ENCODE results near the gene REG4.

DNA sequence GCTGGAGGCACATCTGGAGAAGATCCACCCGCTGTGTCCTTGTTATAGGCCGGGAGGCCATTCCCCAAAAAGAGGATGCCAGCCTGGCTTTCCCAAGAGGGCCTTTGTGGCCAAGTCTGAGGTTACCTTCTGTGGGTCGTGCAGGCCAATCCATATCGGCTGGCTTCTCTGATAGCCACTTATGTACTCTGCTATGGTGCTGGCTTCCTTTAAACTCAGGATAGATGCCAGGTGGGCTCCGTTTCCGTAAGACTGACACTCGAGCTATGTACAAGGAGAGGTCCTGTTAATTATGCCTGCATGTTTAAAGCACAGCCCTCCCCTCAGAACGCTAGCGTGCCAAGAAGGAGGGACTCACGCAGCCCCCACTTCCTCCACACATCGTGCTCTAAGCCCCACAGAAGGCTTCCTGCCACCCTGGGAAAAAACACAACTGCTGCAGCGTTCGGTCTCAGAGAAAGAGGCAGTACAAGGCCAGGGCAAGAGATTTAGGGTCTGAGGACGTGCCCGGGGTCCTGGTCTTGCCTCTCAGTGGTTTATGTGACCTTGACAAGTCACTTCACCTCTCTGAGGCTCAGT lies 11.6 kb downstream of the REG4 start:
- TF ChIP-seq RCOR1 (IDR thresholded peaks at IDR 0.05; ENCODE audit: insufficient replicate concordance, low read length) (no peak), CHD1 (IDR thresholded peaks at IDR 0.05; ENCODE audit: low read depth, low read length) (no peak), POLR2A (IDR thresholded peaks at IDR 0.05; ENCODE audit: low read depth, low read length) (no peak), BHLHE40 (IDR thresholded peaks at IDR 0.05; ENCODE audit: low read depth, low read length) (no peak), MAZ (IDR thresholded peaks at IDR 0.05; ENCODE audit: borderline replicate concordance, low read depth, low read length) (no peak), SMC3 (IDR thresholded peaks at IDR 0.05; ENCODE audit: low read depth, low read length) (no peak), RAD21 (IDR thresholded peaks at IDR 0.05; ENCODE audit: low read length) (no peak), CEBPB (IDR thresholded peaks at IDR 0.05; ENCODE audit: low read depth, low read length) (no peak), MAFK (IDR thresholded peaks at IDR 0.05; ENCODE audit: low read depth, low read length) (no peak), MXI1 (IDR thresholded peaks at IDR 0.05; ENCODE audit: borderline replicate concordance, low read depth, low read length) (no peak)
- TF ChIP-seq, protein P1, sequence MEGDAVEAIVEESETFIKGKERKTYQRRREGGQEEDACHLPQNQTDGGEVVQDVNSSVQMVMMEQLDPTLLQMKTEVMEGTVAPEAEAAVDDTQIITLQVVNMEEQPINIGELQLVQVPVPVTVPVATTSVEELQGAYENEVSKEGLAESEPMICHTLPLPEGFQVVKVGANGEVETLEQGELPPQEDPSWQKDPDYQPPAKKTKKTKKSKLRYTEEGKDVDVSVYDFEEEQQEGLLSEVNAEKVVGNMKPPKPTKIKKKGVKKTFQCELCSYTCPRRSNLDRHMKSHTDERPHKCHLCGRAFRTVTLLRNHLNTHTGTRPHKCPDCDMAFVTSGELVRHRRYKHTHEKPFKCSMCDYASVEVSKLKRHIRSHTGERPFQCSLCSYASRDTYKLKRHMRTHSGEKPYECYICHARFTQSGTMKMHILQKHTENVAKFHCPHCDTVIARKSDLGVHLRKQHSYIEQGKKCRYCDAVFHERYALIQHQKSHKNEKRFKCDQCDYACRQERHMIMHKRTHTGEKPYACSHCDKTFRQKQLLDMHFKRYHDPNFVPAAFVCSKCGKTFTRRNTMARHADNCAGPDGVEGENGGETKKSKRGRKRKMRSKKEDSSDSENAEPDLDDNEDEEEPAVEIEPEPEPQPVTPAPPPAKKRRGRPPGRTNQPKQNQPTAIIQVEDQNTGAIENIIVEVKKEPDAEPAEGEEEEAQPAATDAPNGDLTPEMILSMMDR (conservative IDR thresholded peaks at IDR 0.05; ENCODE audit: low read depth, low read length), result no peak
- TF ChIP-seq, protein P2, sequence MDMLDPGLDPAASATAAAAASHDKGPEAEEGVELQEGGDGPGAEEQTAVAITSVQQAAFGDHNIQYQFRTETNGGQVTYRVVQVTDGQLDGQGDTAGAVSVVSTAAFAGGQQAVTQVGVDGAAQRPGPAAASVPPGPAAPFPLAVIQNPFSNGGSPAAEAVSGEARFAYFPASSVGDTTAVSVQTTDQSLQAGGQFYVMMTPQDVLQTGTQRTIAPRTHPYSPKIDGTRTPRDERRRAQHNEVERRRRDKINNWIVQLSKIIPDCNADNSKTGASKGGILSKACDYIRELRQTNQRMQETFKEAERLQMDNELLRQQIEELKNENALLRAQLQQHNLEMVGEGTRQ (IDR thresholded peaks at IDR 0.05; ENCODE audit: low read depth, low read length), result no peak
- TF ChIP-seq, protein P3, sequence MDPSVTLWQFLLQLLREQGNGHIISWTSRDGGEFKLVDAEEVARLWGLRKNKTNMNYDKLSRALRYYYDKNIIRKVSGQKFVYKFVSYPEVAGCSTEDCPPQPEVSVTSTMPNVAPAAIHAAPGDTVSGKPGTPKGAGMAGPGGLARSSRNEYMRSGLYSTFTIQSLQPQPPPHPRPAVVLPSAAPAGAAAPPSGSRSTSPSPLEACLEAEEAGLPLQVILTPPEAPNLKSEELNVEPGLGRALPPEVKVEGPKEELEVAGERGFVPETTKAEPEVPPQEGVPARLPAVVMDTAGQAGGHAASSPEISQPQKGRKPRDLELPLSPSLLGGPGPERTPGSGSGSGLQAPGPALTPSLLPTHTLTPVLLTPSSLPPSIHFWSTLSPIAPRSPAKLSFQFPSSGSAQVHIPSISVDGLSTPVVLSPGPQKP (IDR thresholded peaks at IDR 0.05; ENCODE audit: borderline replicate concordance, low read depth, low read length), result no peak
